GM13977 (cell line): ENCODE data around the gene ZNF217.
A peak's percentile ranks its signal among the peaks of the same experiment; 100 is the strongest.
"Not testable (repeated sequence)": the region's sequence is repeated elsewhere in the genome, so short reads cannot be mapped to it uniquely, and the experiment has no call there.

Experiments
- DNase-seq: peaks from one replicate; pipeline ENCODE4 v3.0.0; 2012; ENCODE audit warnings: low spot score
- CTCF ChIP-seq: IDR thresholded peaks from 2 replicates; pipeline ENCODE4 v1.5.1; 2012; ENCODE audit warnings: mild to moderate bottlenecking, control low read depth; ENCODE audit not compliant: insufficient read depth; ENCODE audit errors: extremely low read depth, missing control alignments
- in situ Hi-C: fragments of 300-500 bp; cut with MboI; formaldehyde crosslinking; loops from one replicate; pipeline ENCODE4 v1.12.0; 2022; ENCODE audit warnings: low sequenced_read_pairs, low pct_unique_long_range_greater_than_20kb, mixed read lengths, inconsistent platforms; ENCODE audit not compliant: unreplicated experiment

ZNF217 gene

GRCh38 chr20:53599910-53600632 is 6.4 kb upstream of the ZNF217 start:
- in situ Hi-C loops: no loop called here

GRCh38 chr20:53599378-53599777 is 5.7 kb upstream of the ZNF217 start:
- DNase-seq: no peak
- in situ Hi-C loops: no loop called here
- TF ChIP-seq CTCF: no peak

More at GRCh38 chr20:53599910-53600632, 6.4 kb upstream of the ZNF217 start:
- no peak for DNase-seq
- no peak for TF ChIP-seq CTCF

- in situ Hi-C loops: no loop called here
- no peak for TF ChIP-seq CTCF
Observed at GRCh38 chr20:53599044-53599362, 5.4 kb upstream of the ZNF217 start.

GRCh38 chr20:53598140-53599043 is 4.8 kb upstream of the ZNF217 start:
- in situ Hi-C loops: no loop called here
- no peak for TF ChIP-seq CTCF
- DNase-seq: peak; percentile 65

More at GRCh38 chr20:53599044-53599362, 5.4 kb upstream of the ZNF217 start:
- DNase-seq: no peak

- DNase-seq: no peak
- no peak for TF ChIP-seq CTCF
- in situ Hi-C loops: no loop called here
Observed at GRCh38 chr20:53597521-53598120, 4.0 kb upstream of the ZNF217 start.

- in situ Hi-C loops: no loop called here
- no peak for DNase-seq
- TF ChIP-seq CTCF: no peak
Observed at GRCh38 chr20:53597030-53597482, 3.4 kb upstream of the ZNF217 start.

GRCh38 chr20:53596189-53597001 is 2.8 kb upstream of the ZNF217 start:
- DNase-seq, in situ Hi-C loops: not testable (repeated sequence)

- DNase-seq, in situ Hi-C loops: not testable (repeated sequence)
Observed at GRCh38 chr20:53595742-53596141, 2.1 kb upstream of the ZNF217 start.
